Measurements from ENCODE around the gene TERB1. TPM values are rescaled to one million over a fixed set of nuclear protein-coding genes. Genes with fewer than 3 reads are reported as not detected.

The TERB1 gene
- total RNA-seq, 1 experiment from 2014 or later, result not detected

DNA sequence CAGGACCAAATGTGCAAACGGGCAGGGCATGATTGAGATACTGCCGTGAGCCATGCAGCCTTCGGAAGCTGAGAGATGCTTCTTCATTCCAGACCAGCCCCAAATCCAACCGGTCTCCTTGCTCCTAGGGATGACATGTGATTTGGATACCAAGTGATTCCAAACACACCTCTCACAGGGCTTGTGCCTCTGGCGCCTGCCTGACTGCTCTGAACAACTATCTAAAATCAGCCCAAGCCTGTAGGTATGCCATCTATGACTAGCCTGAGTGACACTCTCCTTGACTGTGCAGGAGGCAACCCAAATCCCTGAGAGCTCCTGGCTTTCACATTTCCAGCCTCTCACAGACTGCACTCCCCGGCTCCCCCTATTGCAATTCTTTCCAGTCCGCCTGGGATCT lies 70.3 kb downstream of the TERB1 start:
- H3K4me3 ChIP-seq, result no peak overlapping the region
- H3K9me3 ChIP-seq, result no peaks in the 10 kb centered on the region
- H3K27me3 ChIP-seq, result no peaks in the 10 kb centered on the region
- H3K36me3 ChIP-seq, result peaks cover 34% of the 10 kb centered on the region
- no peak for DNase-seq

DNA sequence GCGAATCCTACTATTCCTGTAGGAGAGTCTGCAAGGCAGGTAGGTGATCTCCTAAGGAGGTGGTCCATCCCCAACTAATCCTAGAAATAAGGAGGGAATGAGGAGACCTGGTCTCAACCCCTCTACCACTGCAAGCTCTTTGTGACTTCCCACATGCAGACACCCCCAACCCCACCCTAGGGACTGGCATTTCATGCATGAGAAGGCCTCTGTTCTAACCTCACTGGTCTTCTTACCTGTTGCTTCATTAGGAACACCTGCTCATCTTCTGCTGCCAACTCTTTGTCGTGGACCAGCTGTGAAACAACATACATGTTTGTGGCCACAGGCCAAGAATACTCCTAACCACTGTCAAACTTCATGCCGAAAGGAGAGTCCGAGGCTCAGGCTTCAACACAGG lies 72.6 kb downstream of the TERB1 start:
- DNase-seq, result no peak
- no peaks in the 10 kb centered on the region for H3K9me3 ChIP-seq
- H3K36me3 ChIP-seq, result peaks cover 35% of the 10 kb centered on the region
- H3K27me3 ChIP-seq, result no peaks in the 10 kb centered on the region
- H3K4me3 ChIP-seq, result no peak overlapping the region

DNA sequence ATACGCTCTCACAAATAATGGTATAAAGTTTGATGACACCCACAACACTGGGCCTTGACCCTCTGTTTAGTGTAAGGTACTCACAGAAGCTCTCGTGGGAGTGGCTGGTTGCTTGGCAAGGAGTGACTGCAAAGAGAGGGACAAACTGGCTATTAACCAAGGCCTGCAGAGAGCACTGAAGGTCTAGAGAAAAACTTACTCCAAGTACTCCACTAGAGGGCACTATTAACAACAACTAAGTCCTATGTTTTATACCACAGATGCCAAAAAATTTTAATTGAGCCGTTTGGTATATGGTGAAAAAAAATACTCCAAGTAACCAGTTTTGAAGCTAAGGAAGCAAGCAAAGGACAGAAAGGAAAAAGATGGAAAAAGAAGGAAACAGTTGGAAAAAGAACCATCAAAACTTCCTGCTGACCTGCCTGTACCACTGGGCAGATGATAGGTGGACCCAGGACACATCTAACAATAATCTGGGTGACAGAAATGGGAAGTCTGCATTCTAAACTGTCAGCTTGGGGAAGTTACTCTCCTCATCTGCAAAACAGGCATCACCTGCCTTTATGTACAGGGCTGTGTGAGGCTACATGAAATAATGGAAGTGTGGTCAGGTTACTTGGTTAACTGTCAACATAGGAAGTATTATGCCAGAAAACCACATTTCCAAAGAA lies 73.1 kb downstream of the TERB1 start:
- H3K27me3 ChIP-seq, result no peaks in the 10 kb centered on the region
- H3K36me3 ChIP-seq, result peaks cover 35% of the 10 kb centered on the region
- no peak overlapping the region for H3K4me3 ChIP-seq
- DNase-seq, result peak; percentile 13
- no peaks in the 10 kb centered on the region for H3K9me3 ChIP-seq

DNA sequence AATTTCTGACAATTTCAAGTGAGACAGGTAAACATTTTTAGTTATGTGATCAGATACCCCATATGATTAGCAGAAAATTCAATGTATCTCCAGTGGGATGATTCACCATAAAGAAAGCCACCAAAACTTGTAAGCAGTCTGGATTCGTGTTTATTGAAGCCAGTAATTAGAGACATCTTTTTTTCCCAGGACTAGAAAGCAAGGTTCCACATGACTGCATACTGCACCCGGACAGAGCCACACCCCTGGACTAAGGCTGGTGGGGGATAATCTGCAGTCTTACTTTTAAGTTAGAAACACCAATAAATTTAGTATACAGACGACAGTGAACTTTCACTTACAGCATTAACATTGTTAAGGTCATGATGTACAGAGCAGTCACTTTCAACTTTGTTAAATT lies 80.6 kb downstream of the TERB1 start:
- no peak overlapping the region for H3K4me3 ChIP-seq
- DNase-seq, result no peak
- H3K9me3 ChIP-seq, result no peaks in the 10 kb centered on the region
- H3K36me3 ChIP-seq, result peaks cover 4% of the 10 kb centered on the region
- H3K27me3 ChIP-seq, result no peaks in the 10 kb centered on the region

DNA sequence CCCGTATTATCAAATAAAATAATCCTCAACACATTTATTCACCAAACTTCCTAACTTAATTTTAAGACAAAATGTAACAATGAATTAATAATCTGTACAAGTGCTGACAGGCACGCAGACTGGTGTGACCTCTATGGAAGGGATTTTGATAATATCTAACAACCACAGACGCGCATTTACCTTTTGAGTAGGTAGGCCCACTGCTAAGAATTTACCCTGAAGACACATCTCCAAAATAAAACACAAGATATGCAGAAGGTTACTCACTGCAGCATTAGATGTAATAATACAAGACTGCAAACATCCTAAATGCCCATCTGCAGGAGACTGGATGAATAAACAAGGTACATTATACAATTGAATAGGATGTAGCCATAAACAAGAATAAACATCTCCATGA lies 82.1 kb downstream of the TERB1 start:
- no peak for DNase-seq
- no peak overlapping the region for H3K4me3 ChIP-seq
- no peaks in the 10 kb centered on the region for H3K27me3 ChIP-seq
- no peaks in the 10 kb centered on the region for H3K9me3 ChIP-seq
- H3K36me3 ChIP-seq, result no peaks in the 10 kb centered on the region; the same call in none of the 2 replicates

DNA sequence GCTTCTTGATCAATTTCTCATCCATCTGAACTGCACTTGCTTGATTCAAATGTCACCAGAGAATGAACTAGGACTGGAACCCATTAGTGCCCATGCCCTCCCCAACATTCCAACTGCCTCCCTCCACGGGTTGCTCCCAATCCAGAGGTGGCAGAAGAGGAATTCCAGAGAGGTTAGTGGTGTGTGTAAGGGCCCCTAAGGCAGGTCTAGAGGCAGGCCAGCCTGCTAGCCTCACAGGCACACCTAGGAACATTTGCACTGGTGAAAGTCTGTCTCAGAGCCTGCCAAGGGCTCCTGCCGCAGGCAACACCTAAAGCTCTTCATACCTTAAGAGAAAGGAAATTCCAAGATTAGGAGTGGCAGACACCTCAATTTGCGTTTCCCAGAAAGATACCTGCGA lies 83.6 kb downstream of the TERB1 start:
- Histone ChIP-seq H3K9me3 (no peaks in the 10 kb centered on the region), H3K4me3 (no peak overlapping the region), H3K36me3 (no peaks in the 10 kb centered on the region; the same call in none of the 2 replicates), H3K27me3 (no peaks in the 10 kb centered on the region)
- DNase-seq, result no peak

DNA sequence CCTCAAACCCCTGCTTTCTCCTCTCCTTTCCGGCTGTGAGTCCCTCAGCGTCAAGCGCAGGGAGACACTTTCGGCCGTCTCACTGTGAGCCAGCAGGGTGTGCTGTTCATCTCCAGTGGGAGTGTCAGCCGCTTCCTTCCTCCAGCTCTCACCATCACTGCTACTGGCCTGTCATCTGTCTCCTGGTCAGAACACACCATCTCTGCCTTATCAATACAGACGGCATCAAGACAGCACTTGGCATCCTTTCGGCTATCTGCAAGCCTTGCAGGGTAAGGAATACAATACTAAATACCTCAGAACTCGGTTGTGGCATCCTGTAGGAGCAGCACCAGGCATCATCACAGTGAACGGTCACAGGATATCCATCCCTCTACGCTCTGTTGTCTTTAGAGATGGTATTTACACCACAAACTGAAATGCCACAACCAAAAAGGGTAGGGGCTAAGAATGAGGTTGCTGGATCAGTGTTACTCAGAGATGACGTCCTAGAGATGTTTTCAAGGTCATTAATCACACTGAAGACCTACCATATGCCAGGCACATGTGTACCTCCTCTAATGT lies 84.2 kb downstream of the TERB1 start:
- no peaks in the 10 kb centered on the region; the same call in 1 of the 2 replicates for H3K36me3 ChIP-seq
- no peak overlapping the region for H3K4me3 ChIP-seq
- no peaks in the 10 kb centered on the region for H3K27me3 ChIP-seq
- no peak for DNase-seq
- no peaks in the 10 kb centered on the region for H3K9me3 ChIP-seq

DNA sequence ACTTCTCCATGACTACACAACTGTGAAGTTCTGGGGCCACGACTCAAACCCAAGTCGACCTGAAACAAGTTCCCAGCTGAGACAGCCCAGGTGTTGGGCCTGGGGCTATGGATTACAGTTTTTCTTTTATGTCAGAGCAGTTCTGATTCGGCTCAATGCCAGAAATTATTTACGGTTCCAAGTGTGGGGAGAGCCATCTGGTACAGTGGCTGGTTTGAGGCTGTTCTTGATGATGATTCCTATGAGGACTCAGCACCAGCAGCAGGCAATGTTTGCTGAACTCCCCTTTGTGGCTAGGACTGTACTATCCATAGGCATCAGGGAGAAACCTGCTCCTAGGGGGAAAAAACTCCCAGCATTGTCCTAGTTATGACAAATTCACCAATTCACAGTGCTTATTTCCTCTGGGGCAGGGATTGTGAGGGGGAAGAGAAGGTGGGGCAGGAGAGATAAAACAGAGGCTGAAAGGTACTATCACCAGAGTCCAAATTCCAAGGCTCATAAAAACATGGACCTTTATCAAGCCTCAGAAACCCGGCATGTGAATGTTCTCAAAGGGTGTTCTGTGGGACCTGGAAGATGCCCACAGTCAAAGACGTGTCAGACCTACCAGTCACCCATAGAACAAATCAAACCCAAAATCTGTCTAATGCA lies 86.6 kb downstream of the TERB1 start:
- H3K4me3 ChIP-seq, result no peak overlapping the region
- H3K36me3 ChIP-seq, result no peaks in the 10 kb centered on the region
- H3K9me3 ChIP-seq, result no peaks in the 10 kb centered on the region
- H3K27me3 ChIP-seq, result no peaks in the 10 kb centered on the region
- no peak for DNase-seq

DNA sequence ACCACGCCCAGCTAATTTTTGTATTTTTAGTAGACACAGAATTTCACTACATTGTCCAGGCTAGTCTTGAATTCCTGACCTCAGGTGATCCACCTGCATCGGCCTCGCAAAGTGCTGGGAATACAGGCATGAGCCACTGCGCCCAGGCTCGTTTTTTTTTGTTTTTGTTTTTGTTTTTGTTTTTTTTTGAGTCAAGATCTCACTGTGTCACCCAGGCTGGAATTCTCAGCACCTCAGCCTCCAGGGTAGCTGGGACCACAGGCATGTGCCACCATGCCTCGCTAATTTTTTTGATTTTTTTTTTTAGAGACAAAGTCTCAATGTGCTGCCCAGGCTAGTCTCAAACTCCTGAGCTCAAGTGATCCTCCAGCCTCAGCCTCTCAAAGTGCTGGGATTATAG lies 87.3 kb downstream of the TERB1 start:
- no peak overlapping the region for H3K4me3 ChIP-seq
- H3K27me3 ChIP-seq, result no peaks in the 10 kb centered on the region
- DNase-seq, result no peak
- H3K36me3 ChIP-seq, result no peaks in the 10 kb centered on the region
- H3K9me3 ChIP-seq, result no peaks in the 10 kb centered on the region

DNA sequence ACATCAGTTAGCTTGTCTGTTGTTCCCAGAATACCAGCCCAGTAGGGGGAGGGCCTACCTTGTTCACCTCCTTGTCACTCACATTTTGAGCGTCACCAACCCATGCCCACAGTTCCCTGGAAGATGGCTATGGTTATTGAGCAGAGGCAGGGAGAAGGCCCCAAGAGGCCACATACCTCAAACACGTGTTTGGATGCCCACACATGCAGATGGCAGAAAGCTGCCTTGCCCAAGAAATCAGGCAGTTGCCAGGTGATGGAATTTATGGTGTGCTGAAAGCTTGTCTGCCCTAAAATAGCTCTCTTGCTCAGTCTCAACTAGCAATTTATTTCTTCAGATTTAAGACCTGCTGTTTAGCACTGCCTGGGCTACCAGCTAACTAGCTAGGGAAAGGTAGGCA lies 88.3 kb downstream of the TERB1 start:
- H3K4me3 ChIP-seq, result no peak overlapping the region
- no peaks in the 10 kb centered on the region for H3K36me3 ChIP-seq
- no peaks in the 10 kb centered on the region for H3K9me3 ChIP-seq
- no peaks in the 10 kb centered on the region for H3K27me3 ChIP-seq
- no peak for DNase-seq

DNA sequence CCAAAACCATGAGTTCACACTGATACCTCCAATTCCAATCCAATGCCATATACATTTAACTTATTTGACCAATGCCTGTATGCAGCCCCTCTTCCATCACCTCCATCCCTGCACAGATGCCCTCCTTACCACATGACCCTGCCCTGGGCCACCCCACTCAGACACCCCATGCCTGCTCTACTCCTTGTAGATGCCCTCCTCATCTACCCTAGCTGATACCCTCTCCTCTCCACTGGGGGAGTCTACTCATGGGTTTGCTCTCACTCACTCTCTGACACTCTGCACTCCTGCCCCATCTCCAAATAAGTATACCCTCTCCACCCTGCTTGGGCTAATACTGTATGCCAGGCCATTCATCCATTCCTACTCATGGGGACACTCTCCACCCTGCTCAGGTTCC lies 88.9 kb downstream of the TERB1 start:
- Histone ChIP-seq H3K4me3 (no peak overlapping the region), H3K9me3 (no peaks in the 10 kb centered on the region), H3K36me3 (no peaks in the 10 kb centered on the region), H3K27me3 (no peaks in the 10 kb centered on the region)
- DNase-seq, result no peak

DNA sequence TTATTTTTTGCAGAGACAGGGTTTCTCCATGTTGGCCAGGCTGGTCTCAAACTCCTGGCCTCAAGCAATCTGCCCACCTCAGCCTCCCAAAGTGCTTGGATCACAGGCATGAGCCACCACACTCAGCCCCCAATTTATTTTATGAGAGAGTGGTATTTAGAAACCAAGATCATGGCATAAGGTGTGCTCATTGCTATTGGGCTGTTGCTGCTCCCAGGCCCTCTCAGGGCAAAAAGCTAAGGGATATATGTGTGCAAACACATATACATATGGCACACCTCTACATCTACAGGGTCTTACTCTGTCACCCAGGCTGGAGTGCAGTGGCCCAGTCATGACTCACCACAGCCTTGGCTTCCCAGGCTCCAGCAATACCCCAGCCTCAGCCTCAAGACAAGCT lies 89.8 kb downstream of the TERB1 start:
- DNase-seq, result no peak
- Histone ChIP-seq H3K27me3 (no peaks in the 10 kb centered on the region), H3K36me3 (no peaks in the 10 kb centered on the region), H3K4me3 (no peak overlapping the region), H3K9me3 (no peaks in the 10 kb centered on the region)

DNA sequence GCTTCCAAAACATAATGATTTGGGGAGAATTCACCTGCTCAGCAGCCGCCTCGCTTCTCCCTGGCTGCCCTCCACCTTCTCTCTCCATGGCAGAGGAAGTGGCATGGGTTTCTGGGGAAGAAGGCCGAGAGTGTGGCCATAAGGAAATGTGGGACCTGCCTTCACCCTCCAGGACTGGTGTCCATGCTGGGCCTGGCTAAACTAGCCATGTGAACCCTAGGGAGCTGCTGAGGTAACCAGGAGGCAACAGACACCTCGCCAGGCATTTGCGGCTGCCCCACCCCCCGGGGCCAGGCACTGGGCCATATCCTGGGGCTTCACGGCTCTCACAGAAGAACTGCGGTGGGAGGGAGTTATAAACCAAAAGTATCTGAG lies 94.9 kb downstream of the TERB1 start:
- no peaks in the 10 kb centered on the region for H3K9me3 ChIP-seq
- DNase-seq, result no peak
- no peaks in the 10 kb centered on the region for H3K36me3 ChIP-seq
- H3K4me3 ChIP-seq, result no peak overlapping the region
- H3K27me3 ChIP-seq, result no peaks in the 10 kb centered on the region

DNA sequence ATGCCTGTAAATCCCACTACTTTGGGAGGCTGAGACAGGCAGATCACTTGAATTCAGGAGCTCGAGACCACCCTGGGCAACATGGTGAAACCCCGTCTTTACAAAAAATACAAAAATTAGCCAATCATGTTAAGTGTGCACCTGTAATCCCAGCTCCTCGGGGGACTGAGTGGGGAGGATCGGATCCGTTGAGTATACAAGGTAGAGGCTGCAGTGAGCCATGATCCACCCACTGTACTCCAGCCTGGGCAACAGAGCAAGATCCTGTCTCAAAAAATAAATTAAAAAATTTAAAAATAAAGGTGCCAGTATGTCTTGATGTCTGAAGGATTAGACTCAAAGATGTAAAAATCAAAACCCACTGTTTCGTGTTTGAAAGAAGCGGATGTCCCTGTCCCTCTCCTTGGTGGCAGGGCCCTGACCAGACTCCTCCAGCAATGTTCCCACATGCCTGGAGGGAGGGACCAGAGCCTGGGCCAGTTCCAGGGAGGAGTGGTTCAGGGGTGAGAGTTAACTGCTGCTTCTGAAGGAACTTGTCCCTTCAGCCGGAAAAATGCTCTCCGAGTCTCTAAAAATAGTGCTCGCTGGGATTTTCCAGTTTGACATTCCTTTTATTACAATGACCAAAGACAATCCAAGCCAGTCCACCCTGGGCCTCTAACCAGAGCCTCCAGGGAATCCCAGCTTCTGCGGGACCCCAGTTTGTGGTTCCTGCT lies 95.4 kb downstream of the TERB1 start:
- Histone ChIP-seq H3K36me3 (no peaks in the 10 kb centered on the region), H3K27me3 (no peaks in the 10 kb centered on the region), H3K4me3 (no peak overlapping the region), H3K9me3 (no peaks in the 10 kb centered on the region)
- DNase-seq, result peak; percentile 10
